Inferior parietal cortex (tissue), 1 donor: Measurements from ENCODE around the gene ACTRT3.
"Not testable (repeated sequence)": the region's sequence is repeated elsewhere in the genome, so short reads cannot be mapped to it uniquely, and the experiment has no call there.

Source experiments
- DNase-seq: peaks from one replicate; pipeline ENCODE4 v3.0.0-alpha.2; 2016; ENCODE audit errors: extremely low spot score

Gene ACTRT3

GRCh38 chr3:169772897-169773816 is 3.8 kb upstream of the ACTRT3 start, which contains the start of gene MYNN:
Gene MYNN, plus strand, starts transcription at chr3:169773396. Its CDS starts 900 bp downstream, at chr3:169774296.
- peak; percentile 95 for DNase-seq

- DNase-seq = peak; percentile 84
Measured at GRCh38 chr3:169772305-169772896, 3.0 kb upstream of the ACTRT3 start.

- peak; percentile 96 for DNase-seq
Measured at GRCh38 chr3:169771497-169772304, 2.3 kb upstream of the ACTRT3 start.

GRCh38 chr3:169764882-169765612 is 4.3 kb downstream of the ACTRT3 start, which contains the start of gene TERC:
Gene TERC, minus strand, starts transcription at chr3:169765060.
- peak; percentile 91 for DNase-seq

GRCh38 chr3:169764312-169764881 is 5.0 kb downstream of the ACTRT3 start:
- peak; percentile 65 for DNase-seq

GRCh38 chr3:169760479-169760878 is 8.9 kb downstream of the ACTRT3 start:
- DNase-seq = no peak

- DNase-seq = no peak
Measured at GRCh38 chr3:169759256-169759655, 10.1 kb downstream of the ACTRT3 start.

GRCh38 chr3:169758359-169758994 is 10.9 kb downstream of the ACTRT3 start:
- no peak for DNase-seq

GRCh38 chr3:169755488-169755887 is 13.9 kb downstream of the ACTRT3 start:
- DNase-seq = no peak

GRCh38 chr3:169754711-169755110 is 14.7 kb downstream of the ACTRT3 start:
- no peak for DNase-seq

- no peak for DNase-seq
Measured at GRCh38 chr3:169751875-169752274, 17.5 kb downstream of the ACTRT3 start.

- DNase-seq = no peak
Measured at GRCh38 chr3:169750665-169751064, 18.7 kb downstream of the ACTRT3 start.

- no peak for DNase-seq
Measured at GRCh38 chr3:169748670-169749069, 20.7 kb downstream of the ACTRT3 start.

- DNase-seq = no peak
Measured at GRCh38 chr3:169746924-169747323, 22.4 kb downstream of the ACTRT3 start.

GRCh38 chr3:169744366-169745054 is 24.9 kb downstream of the ACTRT3 start:
- DNase-seq = no peak

- DNase-seq = no peak
Measured at GRCh38 chr3:169739067-169739466, 30.3 kb downstream of the ACTRT3 start.

GRCh38 chr3:169731857-169732256 is 37.5 kb downstream of the ACTRT3 start:
- not testable (repeated sequence) for DNase-seq

- DNase-seq = no peak
Measured at GRCh38 chr3:169722724-169723123, 46.6 kb downstream of the ACTRT3 start.

- DNase-seq = not testable (repeated sequence)
Measured at GRCh38 chr3:169718415-169718814, 50.9 kb downstream of the ACTRT3 start.
